H1 (cell line): ENCODE measurements around the gene DYNC2H1. TPM values are rescaled to one million over a fixed set of nuclear protein-coding genes. Genes with fewer than 3 reads are reported as not detected.

Experiments used
- CTCF ChIA-PET: fragments of 300-600 bp; sonication (Branson Sonifier 250); formaldehyde crosslinking; loops from one replicate; lab custom pipeline; 2021; ENCODE audit not compliant: partially characterized antibody; lab: Charles Lee
- POLR2A ChIA-PET: fragments of 300-600 bp; sonication (Branson Sonifier 250); formaldehyde crosslinking; loops from one replicate; lab custom pipeline; 2021; ENCODE audit warnings: inconsistent platforms; ENCODE audit not compliant: partially characterized antibody; lab: Charles Lee
- DNase-seq, 2 experiments: peaks; one replicate each; pipeline versions ENCODE4 v3.0.0 to v3.0.0-alpha.2; 2010 to 2022; ENCODE audit warnings: low spot score in 2 of 2, low read depth in 1 of 2, mixed read lengths in 1 of 2
- FAIRE-seq: peaks from 2 replicates; lab custom pipeline; 2011; peaks lifted over from hg19 to GRCh38; lab: Jason Lieb, UNC
- H2AFZ ChIP-seq: 2 replicates; pipeline ENCODE4 v1.8.1; 2012; ENCODE audit warnings: low read length, inconsistent platforms
- H2AK5ac ChIP-seq: 2 replicates; pipeline ENCODE4 v1.6.1; 2013; ENCODE audit warnings: low read depth, low read length
- H2BK120ac ChIP-seq: replicated peaks from 2 replicates; pipeline ENCODE3; 2013; ENCODE audit warnings: low read depth, low read length, inconsistent platforms
- H2BK12ac ChIP-seq: 2 replicates; pipeline ENCODE4 v1.6.1; 2013; ENCODE audit warnings: low read depth, low read length
- H2BK15ac ChIP-seq: 2 replicates; pipeline ENCODE4 v1.6.1; 2013; ENCODE audit warnings: low read length
- H2BK20ac ChIP-seq: 2 replicates; pipeline ENCODE4 v1.6.1; 2013; ENCODE audit warnings: low read length
- H2BK5ac ChIP-seq: 2 replicates; pipeline ENCODE4 v1.6.1; 2013; ENCODE audit warnings: low read depth, low read length
- H3K14ac ChIP-seq: 2 replicates; pipeline ENCODE4 v1.6.1; 2013; ENCODE audit warnings: inconsistent platforms; ENCODE audit not compliant: insufficient read length
- H3K18ac ChIP-seq: 2 replicates; pipeline ENCODE4 v1.6.1; 2013; ENCODE audit warnings: low read length; ENCODE audit errors: extremely low read depth
- H3K23ac ChIP-seq: 2 replicates; pipeline ENCODE4 v1.6.1; 2013; ENCODE audit warnings: inconsistent platforms; ENCODE audit not compliant: insufficient read length
- H3K23me2 ChIP-seq: 2 replicates; pipeline ENCODE4 v1.6.1; 2013; ENCODE audit warnings: low read depth, low read length
- H3K27ac ChIP-seq: 2 replicates; pipeline ENCODE4 v1.6.1; 2011; ENCODE audit warnings: low read depth, low read length, inconsistent platforms
- H3K27me3 ChIP-seq, 4 experiments: replicated peaks in 1 of 4; 1 replicate in 1 of 4; 2 replicates in 3 of 4; pipeline versions ENCODE4 v1.6.1 to v1.8.1; 2011 to 2013; ENCODE audit warnings: low read length in 3 of 4, mild to moderate bottlenecking in 3 of 4, inconsistent platforms in 2 of 4, mixed read lengths in 2 of 4, moderate library complexity in 1 of 4; ENCODE audit not compliant: control insufficient read depth in 3 of 4, insufficient read depth in 3 of 4; ENCODE audit errors: extremely low read depth in 1 of 4
- H3K36me3 ChIP-seq, 4 experiments: 2 replicates each; pipeline versions ENCODE4 v1.6.1 to v1.8.1; 2011 to 2013; ENCODE audit warnings: mild to moderate bottlenecking in 4 of 4, low read length in 3 of 4, moderate library complexity in 2 of 4, control low read depth in 1 of 4, inconsistent platforms in 1 of 4; ENCODE audit not compliant: insufficient read depth in 4 of 4, control insufficient read depth in 2 of 4
- H3K4ac ChIP-seq: replicated peaks from 2 replicates; pipeline ENCODE3; 2013; ENCODE audit warnings: low read length, low read depth, mixed read lengths, inconsistent platforms; ENCODE audit not compliant: insufficient read length
- H3K4me1 ChIP-seq, 4 experiments: replicated peaks in 1 of 4; 1 replicate in 1 of 4; 2 replicates in 3 of 4; pipeline versions ENCODE4 v1.6.1 to v1.8.1; 2011 to 2013; ENCODE audit warnings: low read length in 3 of 4, inconsistent platforms in 2 of 4, mixed read lengths in 1 of 4; ENCODE audit not compliant: insufficient read depth in 4 of 4, control insufficient read depth in 3 of 4
- H3K4me2 ChIP-seq, 2 experiments: 2 replicates each; pipeline versions ENCODE4 v1.6.1 to v1.8.1; 2011 to 2013; ENCODE audit warnings: low read depth in 2 of 2, low read length in 2 of 2, control low read depth in 1 of 2, inconsistent platforms in 1 of 2, mild to moderate bottlenecking in 1 of 2; ENCODE audit not compliant: insufficient read depth in 1 of 2
- H3K4me3 ChIP-seq, 4 experiments: fragments of 200-600, 300-600 bp in 1 of 4; sonication (generic), shearing (Covaris generic), sonication (Bioruptor Twin) in 1 of 4; 2 replicates each; pipeline versions ENCODE4 v1.5.1 to v1.8.1; 2011 to 2016; ENCODE audit warnings: low read length in 4 of 4, low read depth in 3 of 4, control low read depth in 2 of 4, inconsistent platforms in 2 of 4, mild to moderate bottlenecking in 2 of 4, mixed read lengths in 1 of 4, moderate library complexity in 1 of 4; ENCODE audit not compliant: insufficient read depth in 2 of 4; ENCODE audit errors: extremely low read depth in 1 of 4
- H3K56ac ChIP-seq: replicated peaks from 2 replicates; pipeline ENCODE3; 2013; ENCODE audit warnings: low read depth, mild to moderate bottlenecking, mixed read lengths, low read length, inconsistent platforms; ENCODE audit not compliant: insufficient read length
- H3K79me1 ChIP-seq: 2 replicates; pipeline ENCODE4 v1.6.1; 2013; ENCODE audit warnings: low read depth, low read length, control low read depth
- H3K79me2 ChIP-seq, 2 experiments: 2 replicates each; pipeline versions ENCODE4 v1.6.1 to v1.8.1; 2012 to 2013; ENCODE audit warnings: low read length in 2 of 2, mild to moderate bottlenecking in 2 of 2, inconsistent platforms in 1 of 2; ENCODE audit not compliant: insufficient read depth in 2 of 2, control insufficient read depth in 1 of 2
- H3K9ac ChIP-seq, 4 experiments: replicated peaks in 1 of 4; 1 replicate in 1 of 4; 2 replicates in 3 of 4; pipeline versions ENCODE4 v1.6.1 to v1.8.1; 2011 to 2013; ENCODE audit warnings: low read depth in 3 of 4, low read length in 3 of 4, control low read depth in 2 of 4, mild to moderate bottlenecking in 2 of 4, moderate library complexity in 2 of 4, inconsistent platforms in 1 of 4; ENCODE audit errors: extremely low read depth in 1 of 4
- H3K9me3 ChIP-seq, 2 experiments: 2 replicates each; pipeline versions ENCODE4 v1.6.1 to v1.8.1; 2012 to 2013; ENCODE audit warnings: mild to moderate bottlenecking in 2 of 2, moderate library complexity in 2 of 2, control low read depth in 1 of 2, inconsistent platforms in 1 of 2, low read depth in 1 of 2, low read length in 1 of 2, mixed read lengths in 1 of 2; ENCODE audit not compliant: insufficient read depth in 2 of 2
- H4K20me1 ChIP-seq, 2 experiments: replicated peaks in 1 of 2; 2 replicates each; pipeline versions ENCODE3 to v1.8.1; 2011 to 2013; ENCODE audit warnings: inconsistent platforms in 2 of 2, low read length in 2 of 2, mild to moderate bottlenecking in 1 of 2; ENCODE audit not compliant: insufficient read depth in 2 of 2, control insufficient read depth in 1 of 2
- H4K5ac ChIP-seq: 2 replicates; pipeline ENCODE4 v1.6.1; 2013; ENCODE audit warnings: low read length, low read depth, mixed read lengths, inconsistent platforms; ENCODE audit not compliant: insufficient read length
- H4K8ac ChIP-seq: 2 replicates; pipeline ENCODE4 v1.8.0; 2013; ENCODE audit warnings: mild to moderate bottlenecking, moderate library complexity, low read length, inconsistent platforms; ENCODE audit not compliant: insufficient read depth; ENCODE audit errors: extremely low read depth
- H4K91ac ChIP-seq: replicated peaks from 2 replicates; pipeline ENCODE3; 2013; ENCODE audit warnings: low read length, mixed read lengths, inconsistent platforms; ENCODE audit not compliant: insufficient read length
- BACH1 ChIP-seq: IDR thresholded peaks from 2 replicates; pipeline ENCODE4 v1.6.1; 2012; ENCODE audit warnings: low read length, improper control_type of control experiment
- CHD2 ChIP-seq: IDR thresholded peaks from 2 replicates; pipeline ENCODE4 v1.6.1; 2012; ENCODE audit warnings: low read length, improper control_type of control experiment
- GABPA ChIP-seq: IDR thresholded peaks from 2 replicates; pipeline ENCODE4 v1.6.1; 2011; ENCODE audit warnings: mild to moderate bottlenecking, low read length, moderate library complexity, borderline replicate concordance; ENCODE audit not compliant: insufficient read depth
- HDAC6 ChIP-seq: IDR thresholded peaks from one replicate; pipeline ENCODE4 v1.7.1; 2012; ENCODE audit warnings: low read depth, mild to moderate bottlenecking, inconsistent platforms, low read length, moderate library complexity
- KDM1A ChIP-seq: fragments of 200-600, 300-600 bp; sonication (generic); IDR thresholded peaks from 2 replicates; pipeline ENCODE4 v1.7.1; 2016; ENCODE audit warnings: mild to moderate bottlenecking, low read length, borderline replicate concordance
- NANOG ChIP-seq: IDR thresholded peaks from 2 replicates; pipeline ENCODE4 v1.6.1; 2011; ENCODE audit warnings: low read length, low read depth, mild to moderate bottlenecking, inconsistent platforms; ENCODE audit not compliant: insufficient read depth, poor library complexity, severe bottlenecking
- PHF8 ChIP-seq: fragments of 200-600 bp; sonication (generic); conservative IDR thresholded peaks from 2 replicates; pipeline ENCODE4 v1.7.1; 2012; ENCODE audit warnings: low read depth, mild to moderate bottlenecking, inconsistent platforms, low read length, moderate library complexity
- POU5F1 ChIP-seq: IDR thresholded peaks from 2 replicates; pipeline ENCODE4 v1.6.1; 2011; ENCODE audit warnings: low read depth, mild to moderate bottlenecking, low read length, moderate library complexity
- RFX5 ChIP-seq: IDR thresholded peaks from 2 replicates; pipeline ENCODE4 v1.6.1; 2011; ENCODE audit warnings: low read depth, low read length, improper control_type of control experiment, borderline replicate concordance
- SAP30 ChIP-seq: fragments of 300-600 bp; sonication (generic); IDR thresholded peaks from 2 replicates; pipeline ENCODE4 v1.7.1; 2012; ENCODE audit warnings: low read length, moderate library complexity, mild to moderate bottlenecking, inconsistent platforms; ENCODE audit not compliant: insufficient read depth, insufficient replicate concordance
- SP4 ChIP-seq: IDR thresholded peaks from 2 replicates; pipeline ENCODE4 v1.6.1; 2012; ENCODE audit warnings: low read length, inconsistent platforms
- TBP ChIP-seq: IDR thresholded peaks from 2 replicates; pipeline ENCODE4 v1.6.1; 2011; ENCODE audit warnings: low read depth, low read length, improper control_type of control experiment
- WGBS, 2 experiments: shearing (Covaris generic) in 1 of 2; methylation state at CpG; one replicate each; pipeline versions ENCODE4 v1.1.6 to v1.1.7; 2013 to 2015; ENCODE audit warnings: low lambda C conversion rate in 2 of 2, mixed read lengths in 2 of 2, inconsistent platforms in 1 of 2, low coverage in 1 of 2, missing lambda C conversion rate in 1 of 2; ENCODE audit not compliant: insufficient replicate concordance in 2 of 2, insufficient coverage in 1 of 2, insufficient read length in 1 of 2; ENCODE audit errors: extremely low coverage in 1 of 2, missing lambda C conversion rate in 1 of 2; 5-methylcytosine and 5-hydroxymethylcytosine counted together
- polyA plus RNA-seq, 7 experiments: library from polyadenylated mRNA; depleted of rRNA in 3 of 7; stranded (reverse) in 5 of 7; unstranded in 2 of 7; fragments of >200 nt in 5 of 7; fragments of 200-250 nt in 2 of 7; gene quantifications; 1 replicate in 5 of 7; 2 replicates in 1 of 7; 4 replicates in 1 of 7; pipeline versions ENCODE4 v1.2.1 to v1.2.3, GENCODE V29; 2011 to 2013; ENCODE audit warnings: missing spikeins in 2 of 7, mixed read lengths in 2 of 7
- total RNA-seq: library from RNA; stranded (reverse); fragmentation: NEBNext Ultra II Directional; extraction: Animal tissue kit (Norgen Biotek cat#: 25700); gene quantifications from 2 replicates; pipeline ENCODE4 v1.2.1, GENCODE V29; 2021
- TF ChIP-seq, protein P1 (sequence below): IDR thresholded peaks from 2 replicates; pipeline ENCODE4 v1.6.1; 2011; ENCODE audit warnings: low read length, improper control_type of control experiment

Gene DYNC2H1
- total and polyA plus RNA-seq, 2 of the 8 experiments (the other 6 are each of a cell fraction or from before 2014, with no cell fraction given) = 6.2 to 12.0 TPM

DNA sequence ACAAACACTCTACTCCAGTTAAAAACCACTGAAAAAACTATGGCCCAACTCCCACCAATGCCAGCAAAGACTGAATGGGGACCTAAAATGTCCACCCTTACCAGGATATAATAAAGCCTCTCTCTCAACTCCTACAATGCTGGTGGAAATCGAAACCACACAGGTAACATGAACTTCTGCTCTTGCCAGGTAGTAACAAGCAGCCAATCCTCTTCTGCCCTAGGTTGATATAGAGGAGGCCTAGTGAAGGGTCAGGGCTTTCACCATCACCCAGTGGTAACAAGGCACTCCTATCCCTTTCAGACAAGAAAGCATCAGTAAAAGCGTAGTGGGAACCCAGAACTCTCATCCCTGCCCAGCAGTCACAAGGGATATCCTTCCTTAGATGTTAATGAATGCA, 39.9 kb upstream of the DYNC2H1 start:
- Histone ChIP-seq H3K27ac (no peak overlapping the region), H3K14ac (no peak overlapping the region), H3K36me3 (peaks cover 2 to 29% (median 13%) of the 10 kb centered on the region in 4 experiments; a peak in 5 of 8 replicates)
- TF ChIP-seq PHF8 (no peak), BACH1 (no peak), TBP (no peak), SP4 (no peak), NANOG (no peak), RFX5 (no peak), POU5F1 (no peak), SAP30 (no peak), GABPA (no peak), CHD2 (no peak), HDAC6 (no peak), KDM1A (no peak)
- TF ChIP-seq, protein P1, sequence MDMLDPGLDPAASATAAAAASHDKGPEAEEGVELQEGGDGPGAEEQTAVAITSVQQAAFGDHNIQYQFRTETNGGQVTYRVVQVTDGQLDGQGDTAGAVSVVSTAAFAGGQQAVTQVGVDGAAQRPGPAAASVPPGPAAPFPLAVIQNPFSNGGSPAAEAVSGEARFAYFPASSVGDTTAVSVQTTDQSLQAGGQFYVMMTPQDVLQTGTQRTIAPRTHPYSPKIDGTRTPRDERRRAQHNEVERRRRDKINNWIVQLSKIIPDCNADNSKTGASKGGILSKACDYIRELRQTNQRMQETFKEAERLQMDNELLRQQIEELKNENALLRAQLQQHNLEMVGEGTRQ = no peak
- TF ChIP-seq, all 59 proteins: peak for 0
- no peak overlapping the region for H2BK15ac ChIP-seq
- CTCF ChIA-PET = interaction anchor here (0.8 to 1.5 kb wide), 3 partner anchors 33 to 128 kb away, joined by 3 to 4 read pairs (median 4); no protein-coding TSS in a partner anchor
- no peak overlapping the region for H3K23ac ChIP-seq
- H3K18ac ChIP-seq = no peak overlapping the region
- DNase-seq = no peak
- 73% methylated on average over 2 of the region's 2 CpGs; no CpG with 5 or more reads in 1 of the 2 experiments for WGBS, 2 experiments
- H4K20me1 ChIP-seq = peaks cover 5 to 7% of the 10 kb centered on the region in 2 experiments
- H3K4me1 ChIP-seq = peaks cover 0 to 3% (median 0%) of the 10 kb centered on the region in 4 experiments; a peak in 1 of 7 replicates
- no peak overlapping the region for H4K8ac ChIP-seq
- no peaks in the 10 kb centered on the region for H3K27me3 ChIP-seq
- H4K5ac ChIP-seq = no peak overlapping the region
- H3K79me1 ChIP-seq = peaks cover 2% of the 10 kb centered on the region
- no peak overlapping the region for H2AK5ac ChIP-seq
- H2BK120ac ChIP-seq = no peak overlapping the region
- H3K4me3 ChIP-seq = no peak overlapping the region
- H4K91ac ChIP-seq = no peak overlapping the region
- H2BK5ac ChIP-seq = no peak overlapping the region
- no peak overlapping the region for H2BK20ac ChIP-seq
- no peaks in the 10 kb centered on the region for H3K9me3 ChIP-seq
- H3K4me2 ChIP-seq = peak overlapping the region in 1 of 2 experiments; percentile 20; a peak in 1 of 4 replicates
- H2BK12ac ChIP-seq = no peak overlapping the region
- no peak overlapping the region for H3K4ac ChIP-seq
- peak; percentile 55 for FAIRE-seq
- H3K9ac ChIP-seq = no peak overlapping the region
- no peak overlapping the region for H3K56ac ChIP-seq
- H3K23me2 ChIP-seq = no peaks in the 10 kb centered on the region
- POLR2A ChIA-PET = no interaction called here
- H3K79me2 ChIP-seq = peaks cover 4 to 68% of the 10 kb centered on the region in 2 experiments; a peak in 2 of 4 replicates
- H2AFZ ChIP-seq = no peak overlapping the region
